Measurements from ENCODE around the gene SEMA4B.

SEMA4B gene

GRCh38 chr15:90240856-90241255 is 39.7 kb downstream of the SEMA4B start:
- POLR2A ChIA-PET (ENCODE audit: low non-redundant PET), result no interaction called here
- CTCF ChIA-PET, result no interaction called here
- peak overlapping the region; percentile 18 for H3K27ac ChIP-seq
- DNase-seq (ENCODE audit: low spot score), result no peak
- no peak for TF ChIP-seq CTCF (conservative IDR thresholded peaks at IDR 0.05; ENCODE audit: low read depth)

- H3K27ac ChIP-seq, result peak overlapping the region; percentile 18
- no peak for TF ChIP-seq CTCF (conservative IDR thresholded peaks at IDR 0.05; ENCODE audit: low read depth)
- ChIA-PET POLR2A (ENCODE audit: low non-redundant PET) (no interaction called here), CTCF (interaction anchor here (0.8 kb wide), 1 partner anchor 67 kb away, joined by 3 read pairs; no protein-coding TSS in a partner anchor)
- no peak for DNase-seq (ENCODE audit: low spot score)
Measured at GRCh38 chr15:90241343-90242192, 40.4 kb downstream of the SEMA4B start.

GRCh38 chr15:90243943-90244639 is 43.0 kb downstream of the SEMA4B start:
- ChIA-PET POLR2A (ENCODE audit: low non-redundant PET) (interaction anchor here (0.7 kb wide), 1 partner anchor 10 kb away, joined by 3 read pairs; the partner anchor contains the start of gene GDPGP1), CTCF (interaction anchor here (0.6 to 0.7 kb wide), 4 partner anchors 9 to 71 kb away, joined by 3 to 6 read pairs (median 5); no protein-coding TSS in a partner anchor)
- DNase-seq (ENCODE audit: low spot score), result no peak
- no peak overlapping the region for H3K27ac ChIP-seq
- TF ChIP-seq CTCF (conservative IDR thresholded peaks at IDR 0.05; ENCODE audit: low read depth), result no peak

GRCh38 chr15:90248789-90249202 is 47.7 kb downstream of the SEMA4B start:
- CTCF ChIA-PET, result interaction anchor here (0.5 to 1.2 kb wide), 2 partner anchors 45 to 445 kb away, joined by 3 to 10 read pairs; no protein-coding TSS in a partner anchor
- H3K27ac ChIP-seq, result peak overlapping the region; percentile 50
- POLR2A ChIA-PET (ENCODE audit: low non-redundant PET), result interaction anchor here (0.5 kb wide), 1 partner anchor 67 kb away, joined by 3 read pairs; no protein-coding TSS in a partner anchor
- DNase-seq (ENCODE audit: low spot score), result no peak
- no peak for TF ChIP-seq CTCF (conservative IDR thresholded peaks at IDR 0.05; ENCODE audit: low read depth)

- no peak for TF ChIP-seq CTCF (conservative IDR thresholded peaks at IDR 0.05; ENCODE audit: low read depth)
- ChIA-PET CTCF (interaction anchor here (0.5 to 1.2 kb wide), 2 partner anchors 44 to 445 kb away, joined by 3 to 10 read pairs; no protein-coding TSS in a partner anchor), POLR2A (ENCODE audit: low non-redundant PET) (interaction anchor here (0.5 to 0.8 kb wide), 3 partner anchors 48 to 521 kb away, joined by 3 read pairs; partner anchors contain the start of gene SEMA4B)
- DNase-seq (ENCODE audit: low spot score), result peak; percentile 81
- H3K27ac ChIP-seq, result peak within 1 kb of the TSS; percentile 50
Measured at GRCh38 chr15:90249203-90249863, 48.2 kb downstream of the SEMA4B start, which contains the start of gene TTLL13. Gene TTLL13, plus strand, starts transcription at chr15:90249556. Its CDS starts 1,075 bp downstream, at chr15:90250631.

- H3K27ac ChIP-seq, result no peak overlapping the region
- CTCF ChIA-PET, result no interaction called here
- TF ChIP-seq CTCF (conservative IDR thresholded peaks at IDR 0.05; ENCODE audit: low read depth), result no peak
- no peak for DNase-seq (ENCODE audit: low spot score)
- POLR2A ChIA-PET (ENCODE audit: low non-redundant PET), result no interaction called here
Measured at GRCh38 chr15:90257776-90258175, 56.6 kb downstream of the SEMA4B start.
